Colonic mucosa (tissue), 4 donors: ENCODE measurements around the gene PLA2G4D. TPM values are rescaled to one million over a fixed set of nuclear protein-coding genes. Genes with fewer than 3 reads are reported as not detected.
A peak's percentile ranks its signal among the peaks of the same experiment; 100 is the strongest.

Experiments used
- DNase-seq: peaks from one replicate; pipeline ENCODE4 v3.0.0-alpha.2; 2020
- H3K27ac ChIP-seq: fragments of 200-600 bp; one replicate; pipeline ENCODE4 v1.8.0; 2021
- H3K27me3 ChIP-seq: fragments of 200-600 bp; one replicate; pipeline ENCODE4 v1.8.0; 2021
- H3K36me3 ChIP-seq: fragments of 200-600 bp; one replicate; pipeline ENCODE4 v1.8.0; 2021
- H3K4me1 ChIP-seq: fragments of 200-600 bp; one replicate; pipeline ENCODE4 v1.8.0; 2021; ENCODE audit warnings: mild to moderate bottlenecking
- H3K4me3 ChIP-seq: fragments of 200-600 bp; one replicate; pipeline ENCODE4 v1.8.0; 2021
- H3K9ac ChIP-seq, 2 donors: one replicate each; pipeline ENCODE4 v1.7.0; 2013; ENCODE audit warnings: control low read depth in 2 of 2, low read depth in 2 of 2, low read length in 2 of 2
- H3K9me3 ChIP-seq: fragments of 200-600 bp; one replicate; pipeline ENCODE4 v1.8.0; 2021
- intact Hi-C: fragments of 100-400 bp; cut with DNase I; formaldehyde crosslinking; loops from one replicate; pipeline ENCODE4 v1.14.1; 2022
- total RNA-seq, 2 donors: library from RNA; stranded (reverse); fragmentation: NEBNext Ultra II Directional in 1 of 2; extraction: Animal tissue kit (Norgen Biotek cat#: 25700) in 1 of 2; gene quantifications; one replicate each; pipeline ENCODE4 v1.2.1, GENCODE V29; 2021
- TF ChIP-seq, protein P1 (sequence below): fragments of 200-600 bp; IDR thresholded peaks from one replicate; pipeline ENCODE4 v1.8.0; 2022; ENCODE audit warnings: antibody characterized with exemption, mild to moderate bottlenecking
- donor health status: healthy.
- donor health status: DM: no; HTN: no; CAD: no.
- donor health status: DM: no; HTN: no; CAD: no.

PLA2G4D gene
- total RNA-seq, 2 donors from 2014 or later, result 0.24 to 0.27 TPM

GRCh38 chr15:42140383-42141070, 46.2 kb upstream of the PLA2G4D start:
- no peak overlapping the region for H3K27ac ChIP-seq

GRCh38 chr15:42139596-42139995, 45.2 kb upstream of the PLA2G4D start:
- Histone ChIP-seq H3K36me3 (no peaks in the 10 kb centered on the region), H3K9me3 (no peaks in the 10 kb centered on the region), H3K9ac (peak overlapping the region in 1 of 2 donors; percentile 14), H3K27ac (peak overlapping the region; percentile 81), H3K4me3 (no peak overlapping the region), H3K27me3 (no peaks in the 10 kb centered on the region), H3K4me1 (no peaks in the 10 kb centered on the region)
- peak; percentile 25 for DNase-seq
- intact Hi-C loops, result loop anchor here (10.0 kb wide), 1 partner anchor 155 kb away; no protein-coding TSS in a partner anchor
- TF ChIP-seq, protein P1, sequence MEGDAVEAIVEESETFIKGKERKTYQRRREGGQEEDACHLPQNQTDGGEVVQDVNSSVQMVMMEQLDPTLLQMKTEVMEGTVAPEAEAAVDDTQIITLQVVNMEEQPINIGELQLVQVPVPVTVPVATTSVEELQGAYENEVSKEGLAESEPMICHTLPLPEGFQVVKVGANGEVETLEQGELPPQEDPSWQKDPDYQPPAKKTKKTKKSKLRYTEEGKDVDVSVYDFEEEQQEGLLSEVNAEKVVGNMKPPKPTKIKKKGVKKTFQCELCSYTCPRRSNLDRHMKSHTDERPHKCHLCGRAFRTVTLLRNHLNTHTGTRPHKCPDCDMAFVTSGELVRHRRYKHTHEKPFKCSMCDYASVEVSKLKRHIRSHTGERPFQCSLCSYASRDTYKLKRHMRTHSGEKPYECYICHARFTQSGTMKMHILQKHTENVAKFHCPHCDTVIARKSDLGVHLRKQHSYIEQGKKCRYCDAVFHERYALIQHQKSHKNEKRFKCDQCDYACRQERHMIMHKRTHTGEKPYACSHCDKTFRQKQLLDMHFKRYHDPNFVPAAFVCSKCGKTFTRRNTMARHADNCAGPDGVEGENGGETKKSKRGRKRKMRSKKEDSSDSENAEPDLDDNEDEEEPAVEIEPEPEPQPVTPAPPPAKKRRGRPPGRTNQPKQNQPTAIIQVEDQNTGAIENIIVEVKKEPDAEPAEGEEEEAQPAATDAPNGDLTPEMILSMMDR, result no peak

More at GRCh38 chr15:42140383-42141070, 46.2 kb upstream of the PLA2G4D start:
- Histone ChIP-seq H3K27me3 (no peaks in the 10 kb centered on the region), H3K4me3 (no peak overlapping the region), H3K4me1 (no peaks in the 10 kb centered on the region), H3K36me3 (no peaks in the 10 kb centered on the region), H3K9ac (peak overlapping the region in 1 of 2 donors; percentile 14), H3K9me3 (no peaks in the 10 kb centered on the region)
- TF ChIP-seq, protein P1, result no peak
- no peak for DNase-seq
- intact Hi-C loops, result no loop called here

GRCh38 chr15:42138968-42139386, 44.6 kb upstream of the PLA2G4D start:
- H3K9ac ChIP-seq, result no peak overlapping the region
- H3K4me3 ChIP-seq, result no peak overlapping the region
- TF ChIP-seq, protein P1, result no peak
- H3K9me3 ChIP-seq, result no peaks in the 10 kb centered on the region
- no peaks in the 10 kb centered on the region for H3K36me3 ChIP-seq
- peak; percentile 89 for DNase-seq
- no peaks in the 10 kb centered on the region for H3K4me1 ChIP-seq
- no peaks in the 10 kb centered on the region for H3K27me3 ChIP-seq
- intact Hi-C loops, result loop anchor here (10.0 kb wide), 1 partner anchor 154 kb away; no protein-coding TSS in a partner anchor
- peak overlapping the region; percentile 81 for H3K27ac ChIP-seq

- Histone ChIP-seq H3K4me1 (no peaks in the 10 kb centered on the region), H3K27me3 (no peaks in the 10 kb centered on the region), H3K9me3 (no peaks in the 10 kb centered on the region), H3K27ac (no peak overlapping the region), H3K4me3 (no peak overlapping the region), H3K9ac (no peak overlapping the region), H3K36me3 (no peaks in the 10 kb centered on the region)
- intact Hi-C loops, result loop anchor here (10.0 kb wide), 1 partner anchor 154 kb away; no protein-coding TSS in a partner anchor
- no peak for DNase-seq
- TF ChIP-seq, protein P1, result no peak
Measured at GRCh38 chr15:42138411-42138810, 44.0 kb upstream of the PLA2G4D start.

DNA sequence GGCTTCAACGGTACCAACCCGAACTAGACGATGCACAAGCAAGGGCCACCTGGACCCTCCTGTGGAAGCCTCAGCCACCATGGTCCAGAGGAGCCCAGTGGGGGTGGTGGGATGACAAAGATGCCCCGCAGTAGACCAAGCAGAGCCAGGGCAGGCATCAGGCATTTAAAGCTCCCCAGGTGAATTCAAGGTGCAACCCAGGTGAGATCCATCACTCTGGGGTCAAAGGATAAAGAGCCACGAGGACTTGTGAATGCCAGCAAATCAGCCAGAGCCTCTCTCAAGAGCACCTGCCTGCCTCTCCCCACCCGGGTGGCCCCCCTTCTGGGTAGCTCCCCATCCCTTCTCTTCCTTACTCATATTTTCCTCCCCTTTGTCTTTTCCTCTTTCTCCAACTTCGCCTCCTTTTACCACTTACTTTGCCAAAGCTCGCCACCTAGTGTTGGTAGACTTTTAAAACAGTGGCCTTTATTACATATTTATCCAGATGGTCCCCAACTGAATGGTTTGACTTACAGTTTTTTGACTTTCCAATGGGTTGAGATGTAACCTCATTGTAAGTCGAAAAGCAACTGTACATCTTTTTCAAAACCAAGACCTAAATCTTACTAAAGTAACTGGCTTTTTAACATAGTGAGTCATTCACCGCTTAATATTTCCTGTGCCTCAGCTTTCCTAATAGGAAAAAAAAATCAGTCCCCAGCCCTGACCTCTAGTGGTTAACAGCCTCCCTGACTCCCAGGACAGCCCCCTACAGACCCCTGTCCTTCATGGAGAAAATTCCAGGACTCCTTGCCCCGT, 43.3 kb upstream of the PLA2G4D start:
- TF ChIP-seq, protein P1, result peak; percentile 14
- Histone ChIP-seq H3K9ac (no peak overlapping the region), H3K27ac (no peak overlapping the region), H3K4me1 (no peaks in the 10 kb centered on the region), H3K36me3 (no peaks in the 10 kb centered on the region), H3K27me3 (no peaks in the 10 kb centered on the region), H3K9me3 (no peaks in the 10 kb centered on the region), H3K4me3 (no peak overlapping the region)
- intact Hi-C loops, result loop anchor here (10.0 kb wide), 1 partner anchor 153 kb away; no protein-coding TSS in a partner anchor
- peak; percentile 22 for DNase-seq
